ENCODE measurements around the gene UNC5B.
A peak's percentile ranks its signal among the peaks of the same experiment; 100 is the strongest.

The UNC5B gene

GRCh38 chr10:71255808-71256660, 43.7 kb downstream of the UNC5B start:
- DNase-seq = peak; percentile 82 to 89

GRCh38 chr10:71256661-71257318, 44.4 kb downstream of the UNC5B start:
- no peak for DNase-seq

- no peak for DNase-seq
These were observed 45.1 kb downstream of the UNC5B start for GRCh38 chr10:71257319-71257997.

- no peak for DNase-seq
These were observed 45.7 kb downstream of the UNC5B start for GRCh38 chr10:71258046-71258445.

GRCh38 chr10:71258446-71259145, 46.2 kb downstream of the UNC5B start:
- DNase-seq = no peak

GRCh38 chr10:71259282-71259681, 46.9 kb downstream of the UNC5B start:
- DNase-seq = no peak

- DNase-seq = no peak
These were observed 47.6 kb downstream of the UNC5B start for GRCh38 chr10:71259815-71260501.

GRCh38 chr10:71260622-71261325, 48.4 kb downstream of the UNC5B start:
- peak in 1 of 2 experiments; percentile 56 for DNase-seq

GRCh38 chr10:71262027-71262426, 49.7 kb downstream of the UNC5B start:
- DNase-seq = peak; percentile 84 to 92

- DNase-seq = no peak
These were observed 50.4 kb downstream of the UNC5B start for GRCh38 chr10:71262817-71263216.

- no peak for DNase-seq
These were observed 51.0 kb downstream of the UNC5B start for GRCh38 chr10:71263376-71263775.

- DNase-seq = peak in 1 of 2 experiments; percentile 39
These were observed 52.2 kb downstream of the UNC5B start for GRCh38 chr10:71264345-71265200.

- no peak for DNase-seq
These were observed 52.8 kb downstream of the UNC5B start for GRCh38 chr10:71265201-71265575.

- DNase-seq = no peak
These were observed 53.3 kb downstream of the UNC5B start for GRCh38 chr10:71265618-71266146.

- peak; percentile 53 to 57 for DNase-seq
These were observed 54.0 kb downstream of the UNC5B start for GRCh38 chr10:71266147-71266917.

- no peak for DNase-seq
These were observed 54.6 kb downstream of the UNC5B start for GRCh38 chr10:71266918-71267442.

- DNase-seq = no peak
These were observed 55.3 kb downstream of the UNC5B start for GRCh38 chr10:71267508-71268240.

GRCh38 chr10:71268247-71268691, 55.9 kb downstream of the UNC5B start:
- no peak for DNase-seq

GRCh38 chr10:71268758-71269157, 56.4 kb downstream of the UNC5B start:
- DNase-seq = no peak
